ENCODE data around the gene NAT9.

Gene NAT9, protein sequence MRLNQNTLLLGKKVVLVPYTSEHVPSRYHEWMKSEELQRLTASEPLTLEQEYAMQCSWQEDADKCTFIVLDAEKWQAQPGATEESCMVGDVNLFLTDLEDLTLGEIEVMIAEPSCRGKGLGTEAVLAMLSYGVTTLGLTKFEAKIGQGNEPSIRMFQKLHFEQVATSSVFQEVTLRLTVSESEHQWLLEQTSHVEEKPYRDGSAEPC

DNA sequence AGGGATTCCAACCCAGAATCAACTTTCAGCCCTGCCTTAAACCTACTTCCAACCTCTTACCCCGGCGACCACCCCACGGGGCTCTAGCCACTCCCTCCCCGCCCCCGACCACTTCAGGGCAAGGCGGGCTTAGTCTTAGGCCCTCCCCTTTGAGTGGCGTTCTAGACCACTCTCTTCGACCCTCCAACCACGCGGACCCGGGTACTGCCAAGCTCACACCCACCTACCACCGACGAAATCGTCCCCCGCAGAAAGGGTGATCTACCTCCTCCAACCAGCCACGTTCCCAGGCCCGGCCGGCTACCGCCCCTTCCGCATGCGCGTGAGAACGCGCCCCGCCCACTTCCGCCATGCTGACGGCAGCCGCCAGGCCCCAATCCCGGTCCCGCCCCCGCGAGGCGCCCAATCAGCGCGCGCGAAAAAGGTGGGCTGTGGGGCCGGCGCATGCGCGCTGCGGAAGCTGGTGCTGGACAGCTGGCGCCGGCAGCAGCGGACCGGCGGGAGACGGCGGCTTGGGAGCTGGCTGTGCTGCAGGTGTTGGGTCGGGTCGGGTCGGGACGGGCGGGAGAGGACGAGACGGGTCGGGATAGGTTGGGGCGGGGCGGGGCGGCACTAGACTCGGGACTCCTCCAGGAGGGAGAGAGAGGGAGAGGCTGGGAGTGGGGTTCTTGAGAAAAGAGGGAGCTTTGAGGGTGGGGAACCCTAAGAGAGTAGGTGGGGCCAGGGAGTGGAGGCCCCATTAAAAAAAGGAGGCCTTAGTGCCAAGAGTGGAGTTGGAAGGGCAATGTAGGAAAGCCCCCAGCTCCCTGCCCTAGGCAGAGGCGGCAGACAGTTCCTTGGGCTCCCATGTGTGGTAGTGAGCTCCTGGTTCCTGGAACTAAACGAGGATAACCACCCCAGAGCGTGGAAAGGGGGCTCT lies at the start of gene NAT9:
Gene NAT9, minus strand, starts transcription at position 302 of the 919 bp plus-strand sequence. CDS start 647 bp downstream, outside the sequence.
- DNase-seq, result peak; percentile 96

DNA sequence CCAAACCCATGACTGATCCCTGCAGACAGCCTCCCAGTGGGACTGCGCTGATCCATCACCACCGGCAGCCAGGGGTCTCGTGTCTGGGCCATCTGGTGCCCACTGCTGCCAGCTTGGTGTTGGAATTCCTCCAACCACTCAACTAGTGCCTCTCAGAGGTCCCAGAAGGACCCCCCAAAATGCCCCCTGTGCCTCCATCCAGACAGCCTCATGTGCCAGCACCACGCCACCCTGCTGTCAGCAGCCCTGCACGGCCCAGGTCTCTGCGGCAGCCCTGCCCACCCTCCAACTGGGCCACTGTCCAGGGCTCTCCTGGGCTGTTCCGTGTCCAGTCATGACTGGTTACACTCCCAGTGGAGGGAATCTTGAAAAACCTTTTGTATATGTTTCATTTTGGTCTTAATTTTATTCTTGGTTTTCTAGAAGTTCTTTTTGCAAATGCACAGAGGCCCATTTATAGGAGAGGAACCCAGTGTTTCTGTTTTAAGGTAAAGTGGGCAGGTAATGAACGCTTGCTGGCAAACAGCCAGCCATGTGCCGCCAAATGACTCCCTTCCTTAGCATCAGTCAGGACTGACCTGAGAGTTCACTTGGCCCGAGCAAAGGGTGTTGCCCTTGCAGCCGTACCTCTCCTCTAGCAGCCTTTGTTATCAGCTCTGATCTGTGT lies 48.9 kb upstream of the NAT9 start:
- DNase-seq, result no peak

DNA sequence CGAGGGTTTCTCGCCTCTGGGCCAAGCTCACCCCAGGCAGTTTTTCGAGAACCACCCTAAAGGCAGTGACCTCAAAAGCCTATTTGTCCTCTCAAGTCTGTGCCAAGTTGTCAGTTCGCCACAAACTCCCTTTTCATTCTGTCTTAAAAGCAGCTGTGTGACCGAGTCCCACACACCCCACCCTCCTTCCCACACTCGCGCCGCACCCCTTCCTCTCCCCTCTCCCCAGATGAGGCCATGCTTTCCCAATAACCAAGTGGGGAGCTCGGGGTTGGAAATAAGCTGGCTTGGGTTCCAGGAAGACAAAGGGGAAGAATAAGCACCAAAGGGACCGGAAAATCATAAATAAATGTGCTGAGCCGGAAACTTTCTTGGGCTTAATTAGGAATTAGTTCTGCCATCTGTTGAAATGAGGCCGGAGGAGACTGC lies 46.8 kb upstream of the NAT9 start:
- DNase-seq, result no peak

DNA sequence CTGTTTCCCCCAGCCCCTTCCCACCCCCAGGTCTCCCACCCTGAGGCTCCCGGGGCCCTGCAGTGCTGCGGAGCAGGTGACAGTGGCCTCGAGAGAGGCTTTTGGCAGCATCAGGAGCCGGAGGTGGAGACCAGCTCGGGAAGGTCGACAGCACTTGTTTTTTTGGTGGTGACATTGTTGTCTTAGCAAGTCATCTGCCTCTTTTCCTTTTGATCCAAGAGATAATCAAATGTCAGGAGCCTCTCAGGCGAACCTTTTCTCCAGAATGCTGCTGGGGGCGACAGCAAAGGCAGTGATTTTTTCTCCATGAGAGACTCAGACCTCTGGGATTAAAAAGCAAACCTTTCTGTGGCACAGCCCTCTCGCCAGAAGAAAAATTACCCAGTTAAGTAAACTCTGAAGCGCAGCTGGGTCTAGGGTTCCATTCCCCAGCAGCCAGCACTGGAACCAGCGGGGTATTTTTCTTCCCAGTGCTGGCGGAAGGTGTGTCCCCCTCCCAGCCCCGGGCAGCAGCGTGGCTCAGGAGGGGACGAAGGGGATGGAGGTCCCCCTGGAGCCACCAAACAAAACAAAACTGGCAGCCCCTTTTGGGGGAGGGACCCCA lies 46.3 kb upstream of the NAT9 start:
- no peak for DNase-seq

DNA sequence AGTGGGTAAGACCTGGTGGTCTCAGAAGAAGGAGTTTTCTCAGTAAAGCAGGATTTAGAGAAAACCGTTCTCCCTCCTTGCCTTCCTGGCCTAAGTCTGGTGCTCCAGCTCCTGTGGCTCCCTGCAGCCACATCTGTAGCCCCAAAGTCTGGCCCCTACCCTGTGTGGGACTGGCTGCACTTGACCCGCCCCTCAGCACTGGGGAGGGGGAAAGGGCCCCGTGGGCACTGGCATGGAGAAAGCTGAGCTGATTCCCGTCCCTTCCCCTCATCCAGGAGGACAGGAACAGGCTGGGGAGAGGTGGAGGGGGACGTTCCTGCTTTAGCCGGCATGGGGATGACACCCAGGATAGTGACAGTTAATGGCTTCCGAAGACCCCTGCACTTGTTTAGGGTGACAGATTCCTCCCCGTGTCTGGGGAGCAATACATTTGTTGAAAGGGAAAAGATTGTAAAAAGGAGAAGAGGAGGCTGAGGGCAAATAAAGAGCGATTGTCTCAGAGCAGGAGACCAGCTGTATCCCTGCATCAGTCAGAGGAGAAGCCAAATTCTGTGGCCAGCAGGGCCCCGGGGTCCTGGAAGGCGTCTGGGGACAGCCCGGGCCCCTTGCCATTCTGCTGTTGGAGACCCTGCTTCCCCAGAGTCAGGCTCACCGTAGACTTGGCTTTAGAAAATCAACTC lies 45.6 kb upstream of the NAT9 start:
- DNase-seq, result no peak

DNA sequence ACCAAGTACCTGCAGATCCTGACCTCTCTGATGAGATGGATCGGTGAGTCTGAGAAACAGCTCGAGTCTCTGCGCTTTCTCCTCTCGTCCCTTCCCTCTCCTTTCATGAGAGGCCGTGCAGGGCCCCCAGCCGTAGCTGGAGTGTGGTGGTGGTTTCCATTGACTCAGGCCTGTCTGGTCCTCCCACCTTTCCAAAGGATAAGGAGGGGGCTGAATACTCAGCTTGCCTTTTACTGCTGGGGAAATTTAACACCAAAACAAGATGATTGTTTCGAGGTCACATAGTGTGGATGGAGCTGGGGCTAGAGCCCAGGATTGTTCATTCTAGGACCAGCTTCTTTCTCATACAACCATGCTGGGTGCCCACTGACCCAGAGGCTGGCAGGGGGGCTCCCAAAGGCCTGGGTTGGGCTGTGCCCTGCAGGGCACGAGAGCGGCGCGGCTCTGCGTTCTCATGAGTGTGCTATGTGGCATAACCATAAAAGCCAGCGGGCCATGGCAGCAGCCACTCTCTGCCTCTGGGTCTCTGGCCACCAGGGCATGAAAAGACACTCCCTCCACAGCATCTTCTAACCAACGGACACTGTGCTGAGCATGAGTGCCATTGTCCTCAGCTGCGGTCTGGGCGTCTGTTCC lies 43.8 kb upstream of the NAT9 start:
- DNase-seq, result no peak

DNA sequence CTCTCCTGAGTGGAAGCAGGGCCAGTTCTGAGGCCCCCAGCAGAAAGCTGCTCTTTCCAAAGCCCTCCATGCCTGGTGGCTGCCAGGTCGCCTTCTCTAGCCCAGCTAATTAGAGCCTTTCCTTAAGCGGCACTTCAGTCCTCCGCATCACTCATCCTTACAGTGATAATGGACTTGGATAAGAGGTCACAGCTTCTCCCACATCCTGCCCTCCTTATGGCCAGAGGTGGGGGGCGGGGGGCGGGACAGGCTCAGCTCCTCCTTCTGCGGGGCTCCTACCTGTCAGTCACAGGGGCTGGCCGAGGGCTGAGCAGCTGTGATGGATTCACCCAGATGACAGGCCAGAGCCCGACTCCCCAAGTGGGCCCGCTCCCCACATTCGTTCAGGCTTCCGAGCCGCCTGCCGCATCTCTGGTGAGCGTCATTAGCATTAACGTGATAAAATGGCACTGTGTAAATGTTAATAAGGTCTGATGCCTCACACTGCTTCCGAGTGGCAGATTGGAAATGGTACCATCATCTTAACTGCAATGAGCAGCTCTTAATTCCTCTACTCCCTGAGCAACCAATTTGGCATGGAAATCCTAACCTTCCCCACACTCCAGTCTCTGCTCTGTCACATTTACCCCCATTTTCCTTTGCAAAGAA lies 42.3 kb upstream of the NAT9 start:
- DNase-seq, result no peak

DNA sequence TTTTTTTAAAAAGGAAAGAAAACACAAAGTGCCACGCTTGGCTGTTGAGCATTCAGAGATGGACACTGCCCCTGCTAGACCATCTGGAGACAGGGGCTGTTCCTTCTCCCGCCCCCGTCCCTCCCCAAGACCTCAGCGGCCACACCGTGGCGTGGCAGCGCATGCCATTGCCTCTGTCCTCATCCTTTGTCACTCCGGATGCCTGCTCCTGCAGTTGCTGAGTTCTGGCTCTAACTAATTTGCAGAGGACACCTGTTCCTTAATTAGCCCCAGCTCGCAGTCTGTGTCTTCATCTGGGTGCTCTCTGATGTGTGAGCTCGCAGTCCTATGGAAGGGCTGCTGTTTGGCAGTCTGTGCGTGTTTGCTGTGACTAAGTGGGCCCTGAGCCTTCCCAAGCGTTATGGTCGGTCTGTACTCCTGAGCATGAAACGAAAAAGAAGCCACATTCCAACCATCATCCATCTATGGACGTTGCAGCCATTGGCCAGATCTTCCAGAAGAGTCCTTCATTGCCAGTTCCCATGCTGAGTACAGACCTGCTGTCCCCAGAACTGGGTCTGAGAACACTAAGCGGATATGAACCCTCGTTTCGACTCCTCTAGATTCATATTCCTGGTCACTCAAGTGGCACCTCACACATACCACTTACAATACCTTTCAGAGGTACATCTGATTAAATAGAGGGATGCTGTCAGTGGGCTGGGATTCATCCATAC lies 40.9 kb upstream of the NAT9 start:
- DNase-seq, result no peak

DNA sequence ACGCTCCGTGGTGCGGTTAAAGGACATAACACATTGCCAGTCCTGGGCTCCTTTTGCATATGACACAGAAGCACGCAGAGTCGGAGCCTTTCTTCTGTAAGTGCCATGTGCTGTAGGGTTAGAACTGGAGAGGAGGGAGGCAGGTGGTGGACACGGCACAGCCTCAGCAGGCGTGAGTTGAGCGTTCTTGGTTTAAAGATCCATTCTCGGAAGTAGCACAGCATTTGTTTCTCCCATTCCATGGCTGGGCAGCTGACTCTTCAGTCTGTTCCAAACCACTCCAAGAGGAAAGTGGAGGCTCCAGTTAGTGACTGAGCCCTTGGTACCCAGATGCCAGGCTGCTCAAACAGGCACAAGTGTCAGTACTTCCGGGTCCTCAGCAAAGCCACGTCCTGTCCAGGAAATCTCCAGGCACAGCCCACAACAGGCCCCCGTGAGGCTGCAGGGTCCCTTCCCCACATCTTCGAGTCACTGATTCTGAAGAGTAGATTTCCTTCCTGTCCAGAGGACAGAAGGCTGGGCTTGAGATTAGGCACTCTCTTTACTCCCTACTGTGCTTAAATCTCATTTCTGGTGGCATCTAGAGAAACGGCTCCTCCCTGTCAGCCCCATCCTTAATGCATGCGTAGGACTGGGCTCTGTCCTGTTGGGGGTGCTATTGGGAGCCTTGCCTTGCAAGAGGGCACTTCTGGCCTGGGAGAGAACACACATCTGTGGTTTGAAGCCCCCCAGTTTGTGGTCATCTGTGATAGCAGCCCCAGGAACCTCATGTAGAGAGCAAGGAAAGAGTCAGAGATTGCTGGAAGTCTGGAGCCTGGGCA lies 39.6 kb upstream of the NAT9 start:
- peak; percentile 4 for DNase-seq

DNA sequence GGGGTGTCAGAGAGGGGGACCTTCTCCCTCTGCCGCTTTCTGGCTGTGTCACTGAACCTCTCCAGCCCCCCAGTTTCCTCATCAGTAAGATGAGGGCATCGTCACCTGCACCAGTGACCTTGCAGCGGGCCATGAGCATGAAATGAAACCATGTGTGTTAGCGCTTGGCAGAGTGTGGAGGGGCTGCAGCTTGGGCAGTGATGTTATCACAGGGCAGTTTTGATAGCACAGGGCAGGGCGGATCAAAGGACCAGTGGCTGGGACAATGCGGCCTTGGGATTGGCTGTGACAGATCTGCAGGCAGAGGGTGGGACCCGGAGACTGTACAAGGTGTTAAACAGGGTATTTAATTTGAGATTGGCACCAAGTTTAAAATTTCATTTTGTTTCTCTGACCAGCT lies 38.9 kb upstream of the NAT9 start:
- DNase-seq, result no peak

DNA sequence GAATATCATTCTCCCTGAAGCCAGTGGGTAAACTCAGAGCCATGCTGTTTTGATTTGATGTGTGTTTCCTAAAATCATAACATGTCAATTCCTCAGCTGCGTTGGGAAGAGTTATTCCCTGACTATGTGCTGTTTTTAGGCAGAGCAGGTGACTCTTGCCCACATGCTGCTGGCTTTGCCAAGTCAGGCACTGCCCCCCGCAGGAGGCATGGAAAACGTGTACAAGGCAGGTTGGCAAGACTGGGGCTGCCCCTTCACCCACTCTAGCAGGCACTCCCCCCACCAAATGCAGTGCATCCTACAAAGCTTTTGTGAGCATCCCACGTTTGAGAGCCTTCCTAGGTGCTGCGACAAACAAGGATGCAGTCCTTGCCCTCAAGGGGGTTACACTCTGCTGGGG lies 38.3 kb upstream of the NAT9 start:
- no peak for DNase-seq

DNA sequence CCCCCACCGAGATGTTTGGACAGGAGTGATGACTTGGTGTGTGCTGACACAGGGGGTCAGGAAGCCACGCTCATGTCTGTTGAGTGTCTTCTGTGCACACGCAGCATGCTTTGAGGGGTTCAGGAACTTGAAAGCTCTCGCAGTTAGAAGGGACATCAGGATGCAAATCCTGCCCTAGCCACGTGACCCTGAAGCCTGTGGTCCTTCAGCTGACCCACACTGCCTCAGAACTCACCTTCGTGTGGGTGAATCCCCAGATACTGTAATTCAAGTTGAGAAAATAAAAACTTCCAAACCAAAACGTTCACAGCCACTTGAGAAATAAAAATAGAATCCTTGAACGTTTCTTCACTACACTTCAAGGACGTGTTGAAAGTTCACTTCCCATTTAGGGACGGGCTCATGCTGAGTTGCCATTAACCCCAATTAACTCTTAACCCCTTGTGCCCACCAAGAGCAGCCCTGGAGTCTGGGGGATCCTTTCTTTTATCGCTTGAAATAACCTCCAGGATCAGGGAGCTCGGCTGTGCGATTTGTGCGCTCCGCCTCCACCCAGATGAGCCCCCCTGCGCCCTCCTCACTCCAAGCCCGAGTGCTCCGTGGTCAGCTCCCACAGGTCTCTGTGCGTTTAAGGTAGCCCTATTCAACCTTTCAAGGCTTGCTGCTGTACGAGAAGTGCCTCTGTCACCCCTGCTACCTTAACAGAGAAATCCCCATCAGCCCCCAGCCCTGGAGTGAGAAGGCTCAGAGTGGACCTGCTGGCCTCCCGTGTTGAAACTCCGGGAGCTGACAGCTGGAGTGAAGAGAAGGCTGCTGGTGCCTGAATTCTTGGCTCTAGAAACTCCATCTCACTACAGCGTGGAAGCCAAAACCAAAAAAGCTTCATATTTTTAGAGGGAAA lies 36.2 kb upstream of the NAT9 start:
- no peak for DNase-seq

DNA sequence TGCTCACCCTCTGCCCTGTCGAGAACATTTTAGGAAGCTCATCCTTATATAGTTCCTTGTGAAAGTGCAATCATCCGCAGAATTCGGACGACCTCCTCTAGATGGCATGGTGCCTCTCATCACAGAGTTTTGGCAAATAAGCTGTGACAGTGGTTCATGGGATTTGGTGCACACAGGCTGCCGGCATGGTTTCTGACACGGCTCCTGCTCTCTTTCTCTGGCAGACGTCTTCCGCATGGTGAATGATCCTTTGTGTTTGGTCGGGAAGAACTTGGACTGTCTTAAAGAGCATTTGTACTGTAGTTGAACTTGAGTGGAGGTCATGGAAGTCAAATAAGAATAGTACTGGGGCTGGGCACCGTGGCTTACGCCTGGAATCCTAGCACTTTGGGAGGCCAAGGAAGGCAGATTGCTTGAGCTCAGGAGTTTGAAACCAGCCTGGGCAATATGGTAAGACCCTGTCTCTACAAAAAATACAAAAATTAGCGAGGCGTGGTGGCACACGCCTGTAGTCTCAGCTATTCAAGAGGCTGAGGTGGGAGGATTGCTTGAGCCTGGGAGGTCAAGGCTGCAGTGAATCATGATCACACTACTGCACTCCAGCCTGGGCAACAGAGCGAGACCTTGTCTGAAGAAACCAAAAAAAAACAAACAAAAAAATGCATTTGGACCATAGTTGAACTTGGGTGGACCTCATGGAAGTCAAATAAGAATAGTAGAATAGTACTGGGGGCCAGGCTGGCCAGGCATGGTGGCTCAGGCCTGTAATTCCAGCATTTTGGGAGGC lies 34.7 kb upstream of the NAT9 start:
- no peak for DNase-seq

DNA sequence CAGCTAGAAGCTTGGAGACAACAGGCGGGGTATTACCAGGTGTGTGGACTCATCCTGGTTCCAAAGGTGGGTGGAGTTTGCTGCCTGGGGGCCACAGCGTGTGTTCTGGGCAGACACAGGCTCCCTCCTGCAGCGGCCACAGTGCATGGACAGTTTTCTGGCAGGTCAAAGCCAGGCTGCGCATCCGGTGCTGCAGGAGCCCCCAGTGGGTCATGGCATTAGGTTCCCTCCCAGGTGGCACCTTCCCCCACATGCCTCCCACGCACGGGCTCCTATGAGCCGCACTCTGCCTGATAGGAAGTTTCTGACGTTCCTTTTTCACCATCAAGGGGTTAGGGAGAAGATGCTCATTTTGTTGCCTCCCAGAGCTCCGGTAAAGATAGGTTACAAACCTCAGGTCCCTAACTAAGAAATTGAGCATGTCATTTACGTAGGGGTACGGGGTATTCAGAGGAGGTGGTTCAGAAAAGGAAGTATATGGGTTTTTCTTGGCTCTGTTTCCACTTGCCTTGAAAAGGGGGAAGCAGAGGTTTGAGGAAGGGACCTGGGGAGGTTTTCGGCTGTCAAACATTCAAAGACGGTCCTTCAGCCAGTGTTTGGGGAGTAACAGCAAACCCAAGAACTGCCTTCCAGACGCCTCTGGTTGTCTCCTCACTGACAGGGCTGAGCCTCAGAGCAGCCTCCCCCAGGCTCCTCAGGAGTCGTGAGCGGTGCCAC lies 32.7 kb upstream of the NAT9 start:
- no peak for DNase-seq

DNA sequence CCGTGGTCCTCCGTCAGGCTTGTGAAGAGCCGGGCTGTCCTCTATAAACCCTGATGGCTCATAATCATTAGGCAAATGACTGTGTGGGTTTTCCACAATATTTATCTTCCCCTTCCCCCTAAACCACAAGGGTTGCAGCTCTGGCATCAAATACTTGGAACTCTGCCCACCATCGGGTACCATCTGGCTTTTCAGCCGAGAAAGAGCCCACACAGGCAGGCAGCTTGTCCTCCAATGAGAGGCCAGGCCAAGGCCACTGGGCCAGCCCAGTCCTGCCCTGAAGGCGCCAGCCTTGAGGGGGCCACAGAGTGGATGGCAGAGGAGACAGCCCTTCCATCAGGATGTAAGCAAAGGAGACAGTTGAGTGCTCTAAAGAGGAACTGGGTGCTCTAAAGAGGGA lies 31.8 kb upstream of the NAT9 start:
- DNase-seq, result no peak

DNA sequence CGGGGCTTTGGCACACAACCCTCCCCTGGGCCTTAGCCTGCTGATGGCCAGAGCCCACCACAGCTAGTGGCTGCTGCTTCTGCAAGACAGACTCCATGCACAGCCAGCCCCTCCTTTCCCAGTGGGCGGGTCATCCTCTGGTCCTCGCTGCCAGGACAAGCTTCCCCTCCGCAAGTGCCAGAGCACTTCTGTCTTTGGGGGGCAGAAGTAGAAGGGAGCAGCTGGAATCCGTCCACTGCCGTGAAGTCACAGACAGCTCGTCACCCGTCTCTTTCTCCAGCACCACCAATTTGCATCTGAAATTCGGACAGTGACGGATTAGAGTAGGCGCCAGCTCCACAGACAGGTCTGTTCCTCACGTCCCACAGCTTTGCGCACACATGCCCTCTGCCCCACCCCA lies 31.3 kb upstream of the NAT9 start:
- DNase-seq, result no peak

DNA sequence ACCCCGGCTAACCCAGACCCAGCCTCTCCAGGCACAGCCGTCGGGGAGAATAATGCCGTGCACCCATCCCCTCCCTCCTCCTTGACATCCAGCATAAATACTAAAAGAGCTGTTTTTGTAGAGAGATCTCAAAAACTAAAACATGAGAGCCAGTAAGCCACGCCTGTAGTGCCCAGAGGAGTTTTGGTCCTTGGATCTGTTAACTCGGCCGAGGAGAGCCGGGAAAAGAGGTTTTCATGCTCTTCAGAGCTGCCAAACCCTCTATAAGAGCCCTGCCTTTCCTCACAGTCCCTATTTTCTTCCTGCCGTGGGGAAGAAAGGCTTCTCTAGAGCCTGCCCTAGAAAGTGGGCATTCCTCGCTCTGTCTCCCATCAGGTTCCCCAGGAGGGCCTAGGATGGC lies 30.2 kb upstream of the NAT9 start:
- DNase-seq, result no peak

DNA sequence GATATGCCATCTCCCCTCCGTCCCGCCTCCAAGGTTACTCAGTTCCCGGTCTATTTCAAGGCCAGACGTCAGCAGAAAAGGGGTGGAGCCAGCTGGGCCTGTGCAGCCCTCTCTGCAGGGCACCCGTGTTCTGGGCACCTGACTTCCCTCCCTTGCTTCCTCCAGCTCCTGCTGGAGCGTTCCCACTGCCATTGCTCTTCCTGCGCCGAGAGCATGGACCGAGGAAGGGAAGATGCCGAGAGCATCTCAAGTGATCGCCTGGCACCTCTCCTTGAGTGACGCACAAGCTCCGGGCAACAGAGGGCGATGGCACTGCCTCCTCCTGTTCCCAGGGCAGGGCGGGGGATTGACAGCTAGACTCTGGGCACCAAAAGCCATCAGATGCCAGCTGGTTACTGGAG lies 29.4 kb upstream of the NAT9 start:
- no peak for DNase-seq
